IMR-90 (cell line): ENCODE results near the gene EDIL3. TPM values are rescaled to one million over a fixed set of nuclear protein-coding genes. Genes with fewer than 3 reads are reported as not detected.

Experiments used
- ATAC-seq: fragments of 200-7000 bp; cut with Tn5 transposase; 2 replicates; pipeline ENCODE4 v1.9.1; 2020; ENCODE audit warnings: low read depth, mild to moderate bottlenecking, moderate library complexity
- BruUV-seq: library from RNA; stranded (reverse); fragments of 400-500 nt; replicated peaks from 2 replicates; lab custom pipeline; 2021; lab: Mats Ljungman, UMichigan
- CTCF ChIA-PET: fragments of 300-600 bp; formaldehyde crosslinking; extraction: SDS; loops from one replicate; lab custom pipeline; 2021; ENCODE audit warnings: antibody characterized with exemption; lab: Yijun Ruan, JAX
- POLR2A ChIA-PET: fragments of 300-600 bp; sonication (Branson Sonifier 250); formaldehyde crosslinking; loops from one replicate; lab custom pipeline; 2022; ENCODE audit warnings: antibody characterized with exemption; ENCODE audit not compliant: unreplicated experiment; lab: Charles Lee
- DNase-seq: peaks from one replicate; pipeline ENCODE4 v3.0.0; 2013
- H2AFZ ChIP-seq: replicated peaks from 2 replicates; pipeline ENCODE3; 2013; ENCODE audit warnings: low read length, mild to moderate bottlenecking; ENCODE audit not compliant: poor library complexity
- H2AK5ac ChIP-seq: 2 replicates; pipeline ENCODE4 v1.6.1; 2013; ENCODE audit warnings: low read depth, low read length, inconsistent platforms
- H2AK9ac ChIP-seq: replicated peaks from 2 replicates; pipeline ENCODE3; 2013; ENCODE audit warnings: mild to moderate bottlenecking, low read depth, low read length, moderate library complexity; ENCODE audit not compliant: poor library complexity
- H2BK120ac ChIP-seq: 2 replicates; pipeline ENCODE4 v1.6.1; 2013; ENCODE audit warnings: low read depth, low read length, inconsistent platforms
- H2BK15ac ChIP-seq: 3 replicates; pipeline ENCODE4 v1.6.1; 2013; ENCODE audit warnings: low read depth, low read length, inconsistent platforms
- H2BK20ac ChIP-seq: 2 replicates; pipeline ENCODE4 v1.6.1; 2013; ENCODE audit warnings: low read depth, mild to moderate bottlenecking, inconsistent platforms, low read length, moderate library complexity
- H2BK5ac ChIP-seq: 2 replicates; pipeline ENCODE4 v1.6.1; 2013; ENCODE audit warnings: mild to moderate bottlenecking, low read depth, low read length, inconsistent platforms; ENCODE audit not compliant: poor library complexity, severe bottlenecking
- H3K14ac ChIP-seq: replicated peaks from 2 replicates; pipeline ENCODE4 v1.6.1; 2013; ENCODE audit warnings: low read depth, low read length, inconsistent platforms
- H3K18ac ChIP-seq: 2 replicates; pipeline ENCODE4 v1.6.1; 2013; ENCODE audit warnings: low read depth, low read length, control low read depth
- H3K23ac ChIP-seq: 2 replicates; pipeline ENCODE4 v1.6.1; 2013; ENCODE audit warnings: low read depth, low read length, inconsistent platforms
- H3K27ac ChIP-seq: 2 replicates; pipeline ENCODE4 v1.5.1; 2013; ENCODE audit warnings: mild to moderate bottlenecking, control low read depth, low read length; ENCODE audit not compliant: insufficient read depth
- H3K27me3 ChIP-seq: 2 replicates; pipeline ENCODE4 v1.6.1; 2013; ENCODE audit warnings: low read length; ENCODE audit not compliant: control insufficient read depth, insufficient read depth
- H3K36me3 ChIP-seq: 2 replicates; pipeline ENCODE4 v1.6.1; 2013; ENCODE audit warnings: low read length, mixed read lengths; ENCODE audit not compliant: control insufficient read depth, insufficient read depth
- H3K4ac ChIP-seq: 2 replicates; pipeline ENCODE4 v1.6.1; 2013; ENCODE audit warnings: low read depth, low read length, inconsistent platforms
- H3K4me1 ChIP-seq: 2 replicates; pipeline ENCODE4 v1.6.1; 2013; ENCODE audit warnings: low read length, mixed read lengths; ENCODE audit not compliant: control insufficient read depth, insufficient read depth
- H3K4me2 ChIP-seq: 2 replicates; pipeline ENCODE4 v1.6.1; 2013; ENCODE audit warnings: low read depth, mild to moderate bottlenecking, control low read depth, low read length, moderate library complexity
- H3K4me3 ChIP-seq: 2 replicates; pipeline ENCODE4 v1.5.1; 2013; ENCODE audit warnings: low read depth, mild to moderate bottlenecking, control low read depth, low read length, moderate library complexity; ENCODE audit not compliant: insufficient read depth
- H3K56ac ChIP-seq: 2 replicates; pipeline ENCODE4 v1.6.1; 2013; ENCODE audit warnings: low read length, inconsistent platforms; ENCODE audit not compliant: insufficient read depth; ENCODE audit errors: extremely low read depth
- H3K79me1 ChIP-seq, 2 experiments: 2 replicates each; pipeline ENCODE4 v1.6.1; 2013; ENCODE audit warnings: low read length in 2 of 2, inconsistent platforms in 1 of 2, low read depth in 1 of 2
- H3K9ac ChIP-seq: 2 replicates; pipeline ENCODE4 v1.6.1; 2013; ENCODE audit warnings: low read depth, low read length, control low read depth
- H3K9me1 ChIP-seq: 2 replicates; pipeline ENCODE4 v1.6.1; 2013; ENCODE audit warnings: low read length, inconsistent platforms; ENCODE audit not compliant: insufficient read depth
- H3K9me3 ChIP-seq: 2 replicates; pipeline ENCODE4 v1.6.1; 2013; ENCODE audit warnings: low read length; ENCODE audit not compliant: control insufficient read depth, insufficient read depth
- H4K20me1 ChIP-seq: 2 replicates; pipeline ENCODE4 v1.6.1; 2013; ENCODE audit warnings: low read length, inconsistent platforms; ENCODE audit not compliant: insufficient read depth
- H4K5ac ChIP-seq: 2 replicates; pipeline ENCODE4 v1.6.1; 2013; ENCODE audit warnings: mild to moderate bottlenecking, low read depth, low read length, control low read depth
- H4K8ac ChIP-seq, 2 experiments: 2 replicates each; pipeline ENCODE4 v1.6.1; 2013; ENCODE audit warnings: low read depth in 2 of 2, low read length in 2 of 2, control low read depth in 1 of 2, inconsistent platforms in 1 of 2
- H4K91ac ChIP-seq: 2 replicates; pipeline ENCODE4 v1.6.1; 2013; ENCODE audit warnings: low read depth, low read length, inconsistent platforms; ENCODE audit not compliant: insufficient read depth
- NFE2L2 ChIP-seq: fragments of 150-350 bp; IDR thresholded peaks from 2 replicates; pipeline ENCODE4 v1.6.1; 2016; ENCODE audit warnings: low read depth, mild to moderate bottlenecking, low read length
- WGBS, 2 experiments: methylation state at CpG; one replicate each; pipeline versions ENCODE4 v1.1.5 to v1.1.7; 2013; ENCODE audit warnings: missing lambda C conversion rate in 2 of 2; ENCODE audit not compliant: insufficient read length in 1 of 2; ENCODE audit errors: extremely low coverage in 2 of 2; 5-methylcytosine and 5-hydroxymethylcytosine counted together
- dilution Hi-C: fragments of 300-500 bp; cut with HindIII; formaldehyde crosslinking; loops from one replicate; pipeline ENCODE4 v1.14.3; 2018; ENCODE audit warnings: low sequenced_read_pairs; ENCODE audit not compliant: unreplicated experiment
- in situ Hi-C: fragments of 300-500 bp; cut with MboI; formaldehyde crosslinking; loops from 3 replicates; pipeline ENCODE4 v1.14.3; 2019; ENCODE audit warnings: low sequenced_read_pairs, inconsistent platforms, mixed read lengths
- intact Hi-C: fragments of 100-400 bp; cut with micrococcal nuclease; formaldehyde crosslinking; loops from 2 replicates; pipeline ENCODE4 v1.10.0; 2022
- polyA plus RNA-seq, 3 experiments: library from polyadenylated mRNA; depleted of rRNA; stranded (reverse); fragments of >200 nt; gene quantifications; 2 replicates each; pipeline ENCODE4 v1.2.3, GENCODE V29; 2012; ENCODE audit warnings: low replicate concordance in 1 of 3
- total RNA-seq: library from RNA; depleted of rRNA; stranded (reverse); fragments of >200 nt; gene quantifications from 2 replicates; pipeline ENCODE4 v1.2.3, GENCODE V29; 2012

EDIL3 gene
- total and polyA plus RNA-seq, 2 of the 4 experiments (the other 2 are of a cell fraction): 55.5 to 82.8 TPM

DNA sequence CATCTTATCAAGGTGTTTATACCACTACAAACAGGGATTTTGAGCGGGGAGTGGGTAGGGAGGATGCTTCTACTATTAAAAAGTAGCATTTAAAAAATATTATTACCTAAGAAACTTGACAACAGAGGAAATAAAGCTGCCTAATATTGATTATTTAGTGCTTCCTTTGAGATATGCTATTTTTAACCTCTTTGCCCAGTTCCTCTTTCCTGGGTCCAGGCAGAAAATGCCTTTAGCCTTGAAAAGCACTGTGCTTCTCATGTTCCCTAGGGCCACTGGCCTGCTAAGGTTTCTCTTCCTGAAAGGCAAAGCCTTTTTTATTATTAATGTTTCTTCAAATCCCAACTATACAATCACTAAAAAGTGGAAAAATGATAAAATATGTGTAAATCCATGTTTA, 446.8 kb downstream of the EDIL3 start:
- POLR2A ChIA-PET: no interaction called here
- CTCF ChIA-PET: interaction anchor here (2.3 kb wide), 1 partner anchor 10 kb away, joined by 7 read pairs; no protein-coding TSS in a partner anchor
- H3K27ac ChIP-seq: no peak overlapping the region
- no peaks in the 10 kb centered on the region for H3K27me3 ChIP-seq
- in situ Hi-C loops: loop anchor here (10.0 kb wide), 1 partner anchor 317 kb away; no protein-coding TSS in a partner anchor
- H3K79me1 ChIP-seq: no peaks in the 10 kb centered on the region
- no peak overlapping the region for H3K14ac ChIP-seq
- H3K9me1 ChIP-seq: no peaks in the 10 kb centered on the region
- dilution Hi-C loops: no loop called here
- no peak overlapping the region for H2AFZ ChIP-seq
- H3K36me3 ChIP-seq: no peaks in the 10 kb centered on the region
- ATAC-seq (no peak), DNase-seq (no peak)
- no peak overlapping the region for H4K5ac ChIP-seq
- no peak overlapping the region for H3K56ac ChIP-seq
- no TSS peak for BruUV-seq
- no peak overlapping the region for H3K4me3 ChIP-seq
- no peak overlapping the region for H3K23ac ChIP-seq
- intact Hi-C loops: no loop called here
- no peak overlapping the region for H2AK9ac ChIP-seq
- no peak overlapping the region for H2BK5ac ChIP-seq
- no peaks in the 10 kb centered on the region for H3K9me3 ChIP-seq
- H4K91ac ChIP-seq: no peak overlapping the region
- no peak overlapping the region for H2BK120ac ChIP-seq
- H4K8ac ChIP-seq: no peak overlapping the region
- no peaks in the 10 kb centered on the region for H3K4me1 ChIP-seq
- no peak overlapping the region for H2AK5ac ChIP-seq
- no peak overlapping the region for H2BK20ac ChIP-seq
- H4K20me1 ChIP-seq: no peaks in the 10 kb centered on the region
- no peak overlapping the region for H3K4me2 ChIP-seq
- TF ChIP-seq NFE2L2: no peak
- no peak overlapping the region for H2BK15ac ChIP-seq
- no CpG with 5 or more reads among the region's 1 CpG for WGBS, 2 experiments
- no peak overlapping the region for H3K18ac ChIP-seq
- no peak overlapping the region for H3K4ac ChIP-seq
- H3K9ac ChIP-seq: no peak overlapping the region
